Measurements from ENCODE around the gene KLHDC7B. TPM values are rescaled to one million over a fixed set of nuclear protein-coding genes. Genes with fewer than 3 reads are reported as not detected.

KLHDC7B gene
- total RNA-seq, 1 experiment from 2014 or later = 1.6 TPM

GRCh38 chr22:50507421-50507990 is 38.2 kb upstream of the KLHDC7B start, which contains the start of gene LMF2:
Gene LMF2 (minus strand): TSS chr22:50507702. CDS start chr22:50507675, 27 bp downstream.
- H3K4me1 ChIP-seq (ENCODE audit: insufficient read depth, low read length, poor library complexity, severe bottlenecking) = peaks cover 18% of the 10 kb centered on the region
- BruUV-seq (replicated peaks) = no TSS peak

GRCh38 chr22:50507991-50508884 is 37.5 kb upstream of the KLHDC7B start, which contains the start of gene NCAPH2:
Gene NCAPH2 (plus strand): TSS chr22:50508224. CDS start chr22:50508338, 114 bp downstream.
- BruUV-seq (replicated peaks) = no TSS peak
- Histone ChIP-seq H3K4me1 (ENCODE audit: insufficient read depth, low read length, poor library complexity, severe bottlenecking) (peaks cover 18% of the 10 kb centered on the region), H3K27me3 (replicated peaks; ENCODE audit: insufficient read depth, low read depth, low read length, poor library complexity) (no peaks in the 10 kb centered on the region), H3K27ac (ENCODE audit: low read depth, low read length, poor library complexity, severe bottlenecking) (peak within 1 kb of the TSS; percentile 95), H3K9me3 (ENCODE audit: low read depth, low read length, poor library complexity, severe bottlenecking) (no peaks in the 10 kb centered on the region), H3K4me3 (ENCODE audit: low read depth, low read length, poor library complexity, severe bottlenecking) (peak within 1 kb of the TSS; percentile 99), H3K36me3 (ENCODE audit: insufficient read depth, low read length, poor library complexity, severe bottlenecking) (peaks cover 36% of the 10 kb centered on the region)
- POLR2A ChIA-PET (ENCODE audit: low non-redundant PET) = interaction anchor here (0.8 kb wide), 1 partner anchor 14 kb away, joined by 4 read pairs; no protein-coding TSS in a partner anchor
- intact Hi-C loops (cut with micrococcal nuclease; ENCODE audit: unreplicated experiment) = no loop called here
- DNase-seq (ENCODE audit: low spot score) = peak; percentile 97
- CTCF ChIA-PET = interaction anchor here (0.7 to 2.1 kb wide), 5 partner anchors 10 to 112 kb away, joined by 3 to 12 read pairs (median 4); partner anchors contain the start of genes SCO2 and SYCE3
- TF ChIP-seq EZH2 (IDR thresholded peaks at IDR 0.05; ENCODE audit: borderline replicate concordance, low read depth, low read length, poor library complexity, severe bottlenecking) = no peak
- no peak for TF ChIP-seq CTCF (conservative IDR thresholded peaks at IDR 0.05; ENCODE audit: low read depth, low read length)

More at GRCh38 chr22:50507421-50507990, 38.2 kb upstream of the KLHDC7B start, which contains the start of gene LMF2:
- TF ChIP-seq EZH2 (IDR thresholded peaks at IDR 0.05; ENCODE audit: borderline replicate concordance, low read depth, low read length, poor library complexity, severe bottlenecking) (no peak), CTCF (conservative IDR thresholded peaks at IDR 0.05; ENCODE audit: low read depth, low read length) (no peak)
- DNase-seq (ENCODE audit: low spot score) = no peak
- Histone ChIP-seq H3K9me3 (ENCODE audit: low read depth, low read length, poor library complexity, severe bottlenecking) (no peaks in the 10 kb centered on the region), H3K27me3 (replicated peaks; ENCODE audit: insufficient read depth, low read depth, low read length, poor library complexity) (no peaks in the 10 kb centered on the region), H3K36me3 (ENCODE audit: insufficient read depth, low read length, poor library complexity, severe bottlenecking) (peaks cover 40% of the 10 kb centered on the region), H3K27ac (ENCODE audit: low read depth, low read length, poor library complexity, severe bottlenecking) (peak within 1 kb of the TSS; percentile 95), H3K4me3 (ENCODE audit: low read depth, low read length, poor library complexity, severe bottlenecking) (peak within 1 kb of the TSS; percentile 99)
- ChIA-PET POLR2A (ENCODE audit: low non-redundant PET) (interaction anchor here (0.8 kb wide), 1 partner anchor 15 kb away, joined by 4 read pairs; no protein-coding TSS in a partner anchor), CTCF (interaction anchor here (0.7 to 1.2 kb wide), 4 partner anchors 9 to 113 kb away, joined by 3 to 8 read pairs (median 4); partner anchors contain the start of genes SCO2 and SYCE3)
- intact Hi-C loops (cut with micrococcal nuclease; ENCODE audit: unreplicated experiment) = no loop called here

- Histone ChIP-seq H3K4me3 (ENCODE audit: low read depth, low read length, poor library complexity, severe bottlenecking) (peak overlapping the region; percentile 82), H3K27ac (ENCODE audit: low read depth, low read length, poor library complexity, severe bottlenecking) (peak overlapping the region; percentile 95), H3K27me3 (replicated peaks; ENCODE audit: insufficient read depth, low read depth, low read length, poor library complexity) (no peaks in the 10 kb centered on the region), H3K36me3 (ENCODE audit: insufficient read depth, low read length, poor library complexity, severe bottlenecking) (peaks cover 31% of the 10 kb centered on the region), H3K9me3 (ENCODE audit: low read depth, low read length, poor library complexity, severe bottlenecking) (no peaks in the 10 kb centered on the region), H3K4me1 (ENCODE audit: insufficient read depth, low read length, poor library complexity, severe bottlenecking) (peaks cover 18% of the 10 kb centered on the region)
- no peak for DNase-seq (ENCODE audit: low spot score)
- CTCF ChIA-PET = interaction anchor here (2.1 kb wide), 1 partner anchor 17 kb away, joined by 12 read pairs; the partner anchor contains the start of gene SCO2
- TF ChIP-seq EZH2 (IDR thresholded peaks at IDR 0.05; ENCODE audit: borderline replicate concordance, low read depth, low read length, poor library complexity, severe bottlenecking) (no peak), CTCF (conservative IDR thresholded peaks at IDR 0.05; ENCODE audit: low read depth, low read length) (no peak)
- intact Hi-C loops (cut with micrococcal nuclease; ENCODE audit: unreplicated experiment) = no loop called here
- BruUV-seq (replicated peaks) = TSS peak; percentile 69
- POLR2A ChIA-PET (ENCODE audit: low non-redundant PET) = interaction anchor here (1.1 kb wide), 1 partner anchor 17 kb away, joined by 8 read pairs; the partner anchor contains the start of gene SCO2
Measured at GRCh38 chr22:50508897-50509296, 36.8 kb upstream of the KLHDC7B start.

Measured in A673 (cell line).